GM21737 (cell line): ENCODE data around the gene MED15.

Experiments
- ATAC-seq: cut with Tn5 transposase; IDR thresholded peaks from one replicate; pipeline ENCODE4 v1.9.1; 2021; ENCODE audit warnings: mild to moderate bottlenecking, moderate library complexity; ENCODE audit not compliant: unreplicated experiment

MED15 gene

DNA sequence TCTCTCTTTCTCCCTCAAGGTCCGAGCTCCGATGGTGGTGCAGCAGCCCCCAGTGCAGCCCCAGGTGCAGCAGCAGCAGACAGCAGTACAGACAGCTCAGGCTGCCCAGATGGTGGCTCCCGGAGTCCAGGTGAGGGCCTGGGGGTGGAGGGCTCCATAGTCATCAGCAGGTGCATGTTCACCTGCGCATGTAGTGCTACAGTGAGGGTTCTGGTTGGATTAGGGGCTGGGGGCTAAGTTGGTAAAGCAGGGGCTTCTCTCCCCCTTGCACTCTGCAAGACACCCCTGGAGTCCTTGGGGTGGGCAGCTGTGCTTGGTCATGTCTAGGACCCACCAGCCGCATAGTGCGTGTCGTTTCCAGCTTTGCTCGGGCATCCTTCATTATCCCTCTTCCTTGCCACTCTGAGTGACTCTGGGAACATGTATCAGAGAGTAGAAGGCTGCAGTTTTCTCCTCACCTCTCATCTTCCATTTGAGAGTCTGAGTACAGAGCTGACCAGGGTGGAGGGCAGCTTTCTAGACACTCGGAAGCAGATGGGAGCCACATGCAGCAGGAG, 61.2 kb downstream of the MED15 start:
- ATAC-seq, result no peak

DNA sequence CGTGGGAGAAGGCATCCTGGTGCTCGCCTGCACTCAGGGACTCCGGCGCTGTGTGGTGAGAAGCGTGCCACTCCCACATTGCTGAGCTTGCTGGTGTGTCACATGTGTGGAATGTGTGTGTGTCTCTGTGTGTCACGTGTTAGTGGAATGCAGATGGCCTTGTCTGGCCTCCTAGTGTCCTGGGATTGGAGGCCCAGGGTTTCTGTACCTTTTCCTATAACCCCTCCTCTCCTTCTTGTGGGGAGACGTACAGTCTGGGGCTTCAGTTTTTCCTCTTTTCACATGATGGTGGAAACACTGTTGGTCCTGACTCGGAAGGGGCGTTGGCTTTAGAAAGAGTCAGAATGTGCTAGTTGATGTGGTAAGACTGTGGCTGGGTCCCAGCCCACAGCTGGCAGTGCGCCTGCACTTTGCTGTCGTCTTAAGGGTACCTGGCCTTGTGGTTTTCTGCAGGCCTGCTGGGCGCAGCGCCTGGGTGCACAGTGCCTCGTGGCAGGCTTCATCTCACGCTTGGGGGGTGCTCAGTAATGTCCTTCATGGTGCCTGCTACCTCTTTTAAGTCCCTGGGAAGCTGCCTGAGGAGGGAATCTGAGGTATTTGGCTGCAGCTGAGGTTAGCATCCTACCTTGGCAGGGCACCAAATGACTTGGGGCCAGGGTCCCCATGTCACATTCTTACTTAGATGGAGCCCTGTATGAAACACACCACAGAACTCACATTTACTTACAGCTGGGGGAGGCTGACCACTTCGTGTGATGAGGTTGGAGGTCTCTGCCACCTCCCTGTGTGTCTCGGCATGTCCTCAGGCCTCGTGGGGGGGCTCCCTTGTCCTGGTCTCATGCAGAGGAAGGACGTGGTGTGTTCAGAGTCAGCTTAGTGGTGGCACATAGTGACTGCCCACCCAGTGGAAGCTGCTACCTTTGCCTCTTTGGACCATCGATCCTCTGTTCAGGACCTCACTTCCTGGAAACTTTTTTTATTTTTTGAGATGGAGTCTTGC, 61.9 kb downstream of the MED15 start:
- ATAC-seq, result peak; percentile 60

DNA sequence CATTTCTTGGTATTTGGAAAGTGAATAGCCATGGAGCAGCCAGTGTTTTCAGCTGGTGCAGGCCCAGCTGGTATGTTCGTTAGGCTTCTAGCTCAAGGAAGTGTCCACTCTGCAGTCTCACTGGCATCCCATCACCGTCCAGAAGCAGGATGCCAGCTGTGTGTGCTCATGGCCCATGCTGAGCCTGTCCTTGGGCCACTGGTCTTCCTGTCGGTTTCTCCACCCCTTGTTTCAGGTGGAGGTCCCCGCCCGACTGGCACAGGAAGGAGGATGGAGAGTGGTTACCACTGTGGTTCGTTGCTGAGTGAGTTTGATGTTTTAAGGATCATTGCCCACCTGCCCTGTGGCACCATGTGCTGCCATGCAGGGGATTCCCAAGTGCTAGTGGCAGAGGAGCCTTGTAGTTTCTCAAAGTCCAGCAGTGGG, 63.7 kb downstream of the MED15 start:
- no peak for ATAC-seq

DNA sequence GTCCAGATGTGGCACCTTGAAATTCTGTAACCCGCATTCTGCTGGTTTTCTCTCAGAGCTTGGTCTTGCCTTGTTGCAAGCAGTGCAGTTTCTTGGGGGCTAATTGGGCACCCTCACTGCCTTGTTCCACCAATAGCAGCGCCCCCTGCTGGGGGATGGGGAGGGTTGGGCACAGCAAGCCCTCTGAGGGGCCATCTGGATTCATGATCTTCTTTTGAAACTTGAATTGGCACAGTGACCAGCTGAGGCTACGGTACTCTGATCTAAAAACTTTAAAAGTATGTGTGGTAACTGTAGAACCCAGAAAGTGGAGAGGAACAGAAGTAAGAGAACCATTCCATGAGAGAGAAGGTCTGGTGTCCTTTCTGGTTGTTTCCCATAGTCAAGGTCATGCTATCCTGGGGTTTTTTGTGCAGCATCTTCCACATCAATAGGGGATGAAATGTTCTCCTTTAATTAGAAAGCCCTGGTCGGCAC, 64.2 kb downstream of the MED15 start:
- ATAC-seq, result no peak

DNA sequence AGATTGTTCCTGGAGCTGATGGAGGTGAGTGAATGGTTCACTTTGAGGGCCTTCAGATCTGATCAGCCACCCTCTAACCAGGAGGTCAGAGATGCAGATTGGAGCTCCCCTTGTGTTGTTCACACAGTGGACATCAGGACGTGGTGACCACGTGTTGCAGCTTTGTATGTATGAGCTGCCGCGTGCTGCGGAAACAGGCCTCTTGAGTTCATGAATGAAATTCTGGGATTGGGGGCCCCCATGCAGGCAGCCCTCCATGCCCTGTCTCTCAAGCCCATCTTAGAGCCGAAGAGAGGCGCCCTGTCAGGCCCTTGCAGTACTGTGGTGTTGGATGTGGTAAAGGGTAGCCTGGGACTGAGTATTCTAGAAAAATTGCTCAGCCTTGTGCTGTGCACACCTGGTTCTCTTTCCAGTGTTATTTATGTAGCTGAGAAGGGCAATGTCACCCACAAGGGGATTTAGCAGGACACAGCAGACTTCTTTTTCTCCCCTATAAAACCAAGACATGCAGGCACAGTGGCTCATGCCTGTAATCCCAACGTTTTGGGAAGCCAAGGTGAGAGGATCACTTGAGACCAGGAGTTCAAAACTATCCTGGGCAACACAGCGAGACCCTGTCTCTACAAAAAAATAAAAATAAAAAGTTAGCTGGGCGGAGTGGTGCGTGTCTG, 64.9 kb downstream of the MED15 start:
- no peak for ATAC-seq

DNA sequence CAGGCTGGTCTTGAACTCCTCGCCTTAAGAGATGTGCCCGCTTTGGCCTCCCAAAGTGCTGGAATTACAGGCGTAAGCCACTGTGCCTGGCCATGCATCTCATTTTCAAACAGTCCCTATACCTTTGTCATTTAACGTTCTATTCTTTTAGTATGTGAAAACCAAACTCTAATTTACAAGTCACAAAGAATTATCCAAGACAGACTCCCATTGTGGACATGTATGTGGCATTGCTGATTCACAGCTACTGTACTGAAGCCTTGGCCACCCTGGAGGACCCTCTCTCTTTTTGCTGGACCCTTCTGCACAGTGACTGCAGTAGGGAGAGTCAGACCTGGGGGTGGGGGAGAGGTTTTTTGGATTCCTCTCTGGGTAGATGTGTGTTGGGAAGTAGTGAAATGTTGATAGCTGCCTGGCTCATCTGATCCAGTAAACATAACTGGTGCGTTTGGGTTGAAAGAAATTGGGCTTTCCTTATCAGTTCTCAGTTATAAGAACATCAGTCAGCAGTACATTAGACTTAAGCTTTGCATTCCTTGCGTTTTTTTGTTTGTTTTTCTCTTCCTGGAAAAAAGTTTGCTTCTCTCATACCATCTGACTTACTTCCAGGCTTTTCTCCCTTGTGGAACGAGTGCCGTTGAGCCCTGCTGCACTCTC, 65.9 kb downstream of the MED15 start:
- no peak for ATAC-seq

DNA sequence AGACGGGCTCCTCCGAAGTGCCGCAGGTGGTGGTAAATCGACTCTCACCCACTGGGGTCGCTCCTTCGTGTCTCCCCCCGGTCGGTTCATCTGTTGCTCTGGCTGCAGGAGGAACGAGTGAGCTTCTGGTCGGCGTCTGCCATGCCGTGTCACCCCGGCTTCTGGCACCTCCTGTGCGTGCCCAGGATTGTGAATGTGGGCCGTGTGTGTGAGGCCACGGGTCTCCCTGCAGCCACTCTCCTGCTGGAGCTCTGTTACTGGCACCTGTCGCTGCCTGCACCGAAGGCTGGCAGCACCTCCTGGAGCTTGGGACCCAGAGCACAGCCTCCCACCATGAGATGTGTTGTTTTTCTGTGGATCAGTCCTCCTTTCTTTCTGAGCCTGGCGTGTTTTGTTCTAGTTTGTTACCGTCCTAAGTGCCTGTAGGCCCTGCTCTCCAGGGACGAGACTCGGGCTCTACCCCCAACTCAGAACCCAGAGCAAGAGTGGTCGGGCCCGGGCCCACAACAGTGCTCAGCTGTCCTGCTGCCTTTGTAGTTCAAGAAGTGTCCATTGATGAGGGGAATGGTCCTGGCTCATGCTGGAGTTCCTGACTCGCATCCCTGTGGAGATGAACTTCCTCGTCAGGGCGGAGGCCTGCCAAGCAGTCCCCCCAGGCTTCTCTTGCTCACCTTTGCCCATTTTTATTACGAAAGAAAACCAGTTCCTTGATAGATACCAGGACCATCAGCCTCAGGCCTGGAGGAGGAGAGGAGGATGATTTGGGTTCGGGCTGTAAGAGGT, 66.6 kb downstream of the MED15 start:
- no peak for ATAC-seq

DNA sequence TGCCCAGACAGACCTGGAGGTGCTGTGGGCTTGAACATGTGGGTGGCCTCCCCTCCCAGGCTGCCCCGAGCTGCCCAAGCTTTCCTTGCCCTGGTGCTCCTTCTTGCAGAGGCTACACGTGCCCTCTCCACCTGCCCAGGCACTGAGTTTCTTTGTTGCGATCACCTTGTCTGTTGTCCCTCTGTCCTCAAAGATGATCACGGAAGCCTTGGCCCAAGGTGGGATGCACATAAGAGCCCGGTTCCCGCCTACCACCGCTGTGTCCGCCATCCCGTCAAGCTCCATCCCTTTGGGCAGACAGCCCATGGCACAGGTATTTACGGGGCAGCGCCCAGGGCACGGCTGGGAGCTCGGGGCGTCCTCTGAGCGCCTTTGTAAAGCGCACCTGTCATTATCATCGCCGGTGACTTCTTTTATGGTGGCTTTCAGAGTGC, 67.5 kb downstream of the MED15 start:
- no peak for ATAC-seq

DNA sequence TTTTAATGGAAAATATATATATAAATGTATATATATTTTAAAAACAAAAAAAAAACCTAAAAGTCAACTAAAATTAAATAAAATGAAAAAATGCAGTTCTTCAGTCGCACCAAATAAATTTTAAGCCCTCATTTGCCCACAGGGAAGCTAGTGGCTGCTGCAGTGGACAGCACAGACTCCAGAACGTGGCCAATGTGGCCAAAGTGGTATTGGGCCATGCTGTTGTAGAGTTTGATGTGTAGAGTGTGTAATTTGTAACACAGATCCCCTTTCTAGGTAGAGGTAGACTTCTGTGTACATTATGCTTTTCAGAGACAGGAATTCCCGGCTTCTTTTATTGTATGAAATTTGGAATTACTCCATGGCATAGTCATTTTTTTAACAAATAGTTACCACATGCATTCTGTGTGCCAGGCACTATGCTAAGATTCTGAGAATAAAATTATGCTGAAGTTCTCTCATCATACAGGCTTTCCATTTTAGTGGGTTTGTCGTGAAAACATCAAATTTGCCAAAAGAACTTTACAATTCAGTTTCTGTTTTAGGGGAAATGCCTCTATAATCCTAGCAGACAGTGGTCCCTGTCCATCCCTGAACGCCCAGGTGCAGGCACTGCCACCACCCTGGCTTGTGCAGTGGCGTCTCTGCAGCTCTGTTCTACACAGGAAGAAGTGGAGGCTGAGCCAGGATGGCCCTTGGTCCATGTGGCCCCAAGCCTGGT, 68.5 kb downstream of the MED15 start:
- ATAC-seq, result no peak

DNA sequence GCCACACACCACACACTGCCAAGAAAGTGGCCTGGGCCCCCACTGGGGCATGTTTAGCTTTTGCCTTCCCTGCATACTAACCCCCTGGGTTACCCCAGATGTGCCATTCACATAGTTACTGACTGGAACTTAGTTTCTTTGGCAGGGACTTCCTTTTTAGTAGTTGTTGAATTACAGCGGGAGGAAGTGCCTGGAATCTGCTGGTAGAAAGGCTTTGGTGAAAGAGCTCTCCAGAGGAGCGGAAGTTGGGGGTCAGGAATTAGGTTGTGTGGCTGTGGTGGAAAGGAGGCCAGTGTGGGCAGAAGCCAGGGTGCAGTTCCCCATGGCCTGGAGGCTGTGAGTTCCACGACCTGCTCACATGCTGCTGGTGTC, 69.0 kb downstream of the MED15 start:
- no peak for ATAC-seq

DNA sequence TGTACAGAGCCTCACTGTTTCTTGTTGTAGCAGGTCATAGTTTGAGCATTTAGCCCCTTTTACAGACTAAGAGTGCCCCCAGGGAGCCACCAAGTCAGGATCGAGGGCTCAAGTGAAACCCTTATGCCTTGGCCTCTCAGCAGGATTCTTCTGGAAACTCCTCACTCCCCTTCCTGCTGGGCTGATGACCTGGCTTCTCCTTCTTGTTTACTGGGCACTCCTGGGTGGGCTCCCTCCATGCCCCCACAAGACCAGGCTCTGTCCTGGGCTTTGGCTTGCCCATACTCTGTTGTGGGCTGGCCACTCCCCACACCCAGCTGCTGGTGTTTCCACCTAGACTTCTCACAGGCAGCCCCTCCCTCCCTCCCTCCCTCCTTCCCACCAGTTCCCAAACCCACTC, 69.6 kb downstream of the MED15 start:
- no peak for ATAC-seq

DNA sequence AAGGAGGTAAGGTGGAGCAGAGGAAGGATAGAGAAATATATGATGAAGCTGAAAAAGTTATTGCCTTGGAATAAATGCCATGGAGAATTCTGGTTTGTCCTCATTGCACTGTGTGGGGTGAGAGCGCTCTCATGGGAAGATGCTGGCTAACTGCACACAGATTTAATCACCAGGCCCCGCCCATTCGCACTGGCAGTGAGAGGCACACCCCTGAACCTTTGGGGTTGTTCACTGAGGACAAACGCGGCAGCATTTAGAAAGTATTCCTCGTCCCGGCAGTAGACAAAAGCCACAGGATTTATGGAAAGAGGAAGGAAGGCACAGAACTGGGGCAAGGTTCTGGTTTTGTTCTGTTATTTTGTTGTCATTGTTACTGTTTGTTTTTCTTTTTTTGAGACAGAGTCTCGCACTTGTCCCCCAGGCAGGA, 70.2 kb downstream of the MED15 start:
- no peak for ATAC-seq

DNA sequence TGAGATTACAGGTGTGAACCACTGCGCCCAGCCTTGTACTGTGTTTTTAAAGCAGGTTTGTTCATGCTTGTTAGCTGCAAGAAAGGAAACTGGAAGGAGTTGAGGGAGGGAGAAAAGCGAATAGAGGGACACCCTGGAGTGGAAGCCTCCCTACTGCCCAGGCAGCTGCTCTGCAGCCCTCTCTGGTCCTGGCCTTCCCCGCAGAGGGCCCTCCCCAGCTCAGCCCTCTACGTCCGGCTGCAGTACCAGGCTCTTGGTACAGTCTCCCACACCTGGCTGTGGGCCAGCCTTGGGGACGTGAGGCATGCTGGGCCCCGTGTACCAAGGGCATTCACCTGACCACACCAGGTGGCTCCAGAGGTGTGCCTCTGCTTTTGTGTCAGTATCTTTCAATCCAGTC, 70.8 kb downstream of the MED15 start:
- no peak for ATAC-seq

DNA sequence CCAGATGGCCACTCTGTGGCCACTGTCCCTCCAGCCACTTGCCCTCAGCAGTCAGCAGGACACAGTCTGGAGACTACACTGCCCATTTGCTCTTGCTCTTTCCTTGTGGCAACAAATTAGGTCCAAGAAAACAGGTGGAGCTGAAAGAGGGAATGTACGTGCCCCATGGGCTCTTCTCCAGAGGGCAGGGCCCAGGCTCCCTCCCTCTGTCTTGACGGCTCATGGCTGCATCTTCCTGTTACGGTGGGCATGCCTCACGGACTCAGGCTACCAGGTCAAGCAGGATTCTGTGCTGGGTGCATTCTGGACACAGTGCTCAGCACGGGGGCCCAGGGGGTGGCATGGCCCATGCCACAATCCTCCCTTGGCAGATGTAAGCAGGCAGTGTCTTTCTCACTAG, 71.3 kb downstream of the MED15 start:
- no peak for ATAC-seq

DNA sequence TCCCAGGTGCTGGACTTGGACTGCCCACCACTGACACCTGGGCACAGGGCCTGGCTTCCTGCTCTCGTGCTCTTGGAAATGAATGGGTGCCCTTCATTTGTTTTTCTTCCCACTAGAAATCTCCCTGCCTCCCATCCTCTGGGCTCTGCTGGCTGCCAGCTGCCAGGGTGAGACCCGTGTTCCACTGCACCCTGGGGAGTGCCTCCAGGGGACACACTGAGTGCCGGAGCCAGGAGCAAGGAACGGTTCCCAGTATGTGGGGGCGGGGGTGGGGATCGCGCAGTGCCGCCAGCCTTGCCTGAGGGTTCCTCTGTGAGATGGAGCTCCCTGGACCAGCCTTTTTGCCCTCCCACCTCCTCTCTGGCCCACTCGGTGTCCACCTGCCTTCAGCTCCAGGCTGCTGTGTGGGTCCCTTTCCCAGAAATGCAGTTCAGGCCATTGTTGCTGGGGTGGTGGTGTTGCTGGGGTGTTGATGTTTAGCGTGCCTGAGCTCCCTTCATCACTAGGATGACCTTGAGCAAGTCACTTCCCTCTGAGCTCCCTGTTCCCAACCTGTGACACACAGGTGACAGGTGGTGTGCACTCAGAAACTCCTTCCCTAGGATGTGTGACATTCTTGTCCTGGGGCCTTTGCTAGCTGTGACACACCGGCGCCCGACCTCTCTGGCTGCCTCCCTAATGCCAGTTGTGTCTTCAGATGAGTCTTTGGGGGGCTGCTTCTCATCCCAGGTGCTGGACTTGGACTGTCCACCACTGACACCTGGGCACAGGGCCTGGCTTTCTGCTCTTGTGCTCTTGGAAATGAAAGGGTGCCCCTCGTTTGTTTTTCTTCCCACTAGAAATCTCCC, 72.1 kb downstream of the MED15 start:
- ATAC-seq, result no peak

DNA sequence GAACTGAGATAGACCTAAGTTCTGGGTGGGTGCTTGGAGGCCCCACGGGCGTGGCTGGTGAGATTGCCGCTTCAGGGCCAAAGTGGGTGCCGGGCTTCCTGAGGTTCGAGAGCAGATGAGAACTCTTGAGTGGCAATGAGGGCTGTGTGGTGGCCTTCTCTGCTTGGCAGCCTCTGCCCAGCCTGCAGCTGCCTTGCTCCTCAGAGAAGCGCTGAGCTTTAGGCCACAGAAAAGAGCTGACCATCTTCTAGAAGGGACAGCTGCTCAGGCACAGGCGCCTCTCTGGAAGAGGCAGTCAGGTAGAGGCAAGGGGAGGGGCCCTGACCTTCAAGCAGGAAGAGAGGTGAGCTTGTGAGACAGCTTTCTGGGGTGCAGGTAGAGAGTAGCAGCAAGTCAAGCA, 72.8 kb downstream of the MED15 start:
- no peak for ATAC-seq

DNA sequence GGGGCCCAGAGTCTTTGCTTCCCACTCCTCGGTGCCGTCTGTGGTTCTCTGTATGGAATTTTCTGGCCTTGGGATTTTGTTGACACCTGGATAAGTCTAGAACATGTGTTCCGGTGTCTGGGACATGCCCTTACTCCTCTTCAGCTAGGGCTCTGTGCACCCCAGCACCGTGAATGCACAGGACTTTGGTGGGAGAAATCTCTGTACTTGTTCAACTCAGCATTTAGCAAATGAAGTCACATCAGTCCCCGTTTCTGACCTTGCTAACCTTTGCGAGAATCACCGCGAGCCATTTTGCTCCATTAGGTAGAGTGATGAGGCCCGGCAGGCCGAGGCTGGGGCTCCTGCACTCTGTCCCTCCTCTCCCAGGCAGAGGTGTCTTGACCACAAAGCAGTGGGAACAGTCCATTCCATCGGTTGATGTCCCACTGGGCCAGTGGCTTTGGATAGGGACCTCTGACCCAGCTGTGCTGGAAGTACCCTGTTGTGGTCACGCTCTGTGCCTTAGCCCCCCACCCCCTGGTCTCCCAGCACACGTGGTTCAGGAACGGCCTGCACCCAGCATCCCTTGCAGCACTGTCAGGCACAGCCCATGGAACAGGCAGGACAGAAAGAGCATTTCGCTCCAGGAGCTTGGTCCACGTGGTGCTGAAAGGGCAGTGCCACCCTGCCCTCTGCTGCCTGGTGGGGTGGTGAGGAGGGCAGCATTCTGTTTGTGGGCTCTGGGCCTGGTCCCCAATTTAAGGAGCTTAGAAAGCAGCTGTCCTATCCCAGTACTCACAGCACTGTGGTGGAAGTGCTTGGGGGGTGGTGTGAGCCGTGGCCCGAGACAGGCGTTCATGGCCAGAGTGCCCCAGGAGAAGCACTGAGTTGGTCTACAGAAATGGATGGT, 73.4 kb downstream of the MED15 start:
- ATAC-seq, result no peak
